Measurements from ENCODE around the gene HOXD3. TPM values are rescaled to one million over a fixed set of nuclear protein-coding genes. Genes with fewer than 3 reads are reported as not detected.

Gene HOXD3
- total RNA-seq, 1 experiment from 2014 or later, result not detected

- peaks cover 12% of the 10 kb centered on the region for H3K27me3 Mint-ChIP-seq (ENCODE audit: unreplicated experiment)
Observed at GRCh38 chr2:176167398-176167797, 10.3 kb downstream of the HOXD3 start.

DNA sequence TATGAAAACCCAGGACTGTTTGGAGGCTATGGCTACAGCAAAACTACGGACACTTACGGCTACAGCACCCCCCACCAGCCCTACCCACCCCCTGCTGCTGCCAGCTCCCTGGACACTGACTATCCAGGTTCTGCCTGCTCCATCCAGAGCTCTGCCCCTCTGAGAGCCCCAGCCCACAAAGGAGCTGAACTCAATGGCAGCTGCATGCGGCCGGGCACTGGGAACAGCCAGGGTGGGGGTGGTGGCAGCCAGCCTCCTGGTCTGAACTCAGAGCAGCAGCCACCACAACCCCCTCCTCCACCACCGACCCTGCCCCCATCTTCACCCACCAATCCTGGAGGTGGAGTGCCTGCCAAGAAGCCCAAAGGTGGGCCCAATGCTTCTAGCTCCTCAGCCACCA is 12.1 kb downstream of the HOXD3 start:
- no peak for TF ChIP-seq CTCF (IDR thresholded peaks at IDR 0.05; ENCODE audit: unreplicated experiment)
- Mint-ChIP-seq H3K27ac (ENCODE audit: unreplicated experiment) (no peak overlapping the region), H3K4me3 (ENCODE audit: low read depth, unreplicated experiment) (no peak overlapping the region), H3K9me3 (ENCODE audit: low read depth, unreplicated experiment) (no peaks in the 10 kb centered on the region), H3K4me1 (ENCODE audit: low read depth, unreplicated experiment) (peaks cover 8% of the 10 kb centered on the region), H3K36me3 (ENCODE audit: insufficient read depth, unreplicated experiment) (no peaks in the 10 kb centered on the region), H3K27me3 (ENCODE audit: unreplicated experiment) (peaks cover under 1% of the 10 kb centered on the region)
- BruUV-seq (replicated peaks), result no TSS peak
- CTCF ChIA-PET, result no interaction called here
- intact Hi-C loops (cut with micrococcal nuclease; ENCODE audit: unreplicated experiment), result no loop called here
- no peak for DNase-seq

More at GRCh38 chr2:176167398-176167797, 10.3 kb downstream of the HOXD3 start:
- no peaks in the 10 kb centered on the region for H3K4me1 Mint-ChIP-seq (ENCODE audit: low read depth, unreplicated experiment)
- CTCF ChIA-PET, result interaction anchor here (0.7 kb wide), 1 partner anchor 548 kb away, joined by 4 read pairs; no protein-coding TSS in a partner anchor
- no TSS peak for BruUV-seq (replicated peaks)
- no peak for DNase-seq
- H3K4me3 Mint-ChIP-seq (ENCODE audit: low read depth, unreplicated experiment), result no peak overlapping the region
- H3K27ac Mint-ChIP-seq (ENCODE audit: unreplicated experiment), result no peak overlapping the region
- TF ChIP-seq CTCF (IDR thresholded peaks at IDR 0.05; ENCODE audit: unreplicated experiment), result no peak
- H3K36me3 Mint-ChIP-seq (ENCODE audit: insufficient read depth, unreplicated experiment), result no peaks in the 10 kb centered on the region
- intact Hi-C loops (cut with micrococcal nuclease; ENCODE audit: unreplicated experiment), result no loop called here
- H3K9me3 Mint-ChIP-seq (ENCODE audit: low read depth, unreplicated experiment), result no peaks in the 10 kb centered on the region

GRCh38 chr2:176169711-176170110 is 12.6 kb downstream of the HOXD3 start:
- CTCF ChIA-PET, result no interaction called here
- no peak for DNase-seq
- H3K4me3 Mint-ChIP-seq (ENCODE audit: low read depth, unreplicated experiment), result no peak overlapping the region
- no peaks in the 10 kb centered on the region for H3K9me3 Mint-ChIP-seq (ENCODE audit: low read depth, unreplicated experiment)
- no peak for TF ChIP-seq CTCF (IDR thresholded peaks at IDR 0.05; ENCODE audit: unreplicated experiment)
- peaks cover 11% of the 10 kb centered on the region for H3K4me1 Mint-ChIP-seq (ENCODE audit: low read depth, unreplicated experiment)
- BruUV-seq (replicated peaks), result no TSS peak
- H3K27me3 Mint-ChIP-seq (ENCODE audit: unreplicated experiment), result no peaks in the 10 kb centered on the region
- no peaks in the 10 kb centered on the region for H3K36me3 Mint-ChIP-seq (ENCODE audit: insufficient read depth, unreplicated experiment)
- H3K27ac Mint-ChIP-seq (ENCODE audit: unreplicated experiment), result no peak overlapping the region
- intact Hi-C loops (cut with micrococcal nuclease; ENCODE audit: unreplicated experiment), result loop anchor here (10.0 kb wide), 1 partner anchor 155 kb away; no protein-coding TSS in a partner anchor

- no peak for TF ChIP-seq CTCF (IDR thresholded peaks at IDR 0.05; ENCODE audit: unreplicated experiment)
- intact Hi-C loops (cut with micrococcal nuclease; ENCODE audit: unreplicated experiment), result loop anchor here (10.0 kb wide), 1 partner anchor 154 kb away; no protein-coding TSS in a partner anchor
- DNase-seq, result no peak
- Mint-ChIP-seq H3K9me3 (ENCODE audit: low read depth, unreplicated experiment) (no peaks in the 10 kb centered on the region), H3K4me1 (ENCODE audit: low read depth, unreplicated experiment) (peaks cover 11% of the 10 kb centered on the region), H3K36me3 (ENCODE audit: insufficient read depth, unreplicated experiment) (no peaks in the 10 kb centered on the region), H3K27me3 (ENCODE audit: unreplicated experiment) (no peaks in the 10 kb centered on the region), H3K4me3 (ENCODE audit: low read depth, unreplicated experiment) (no peak overlapping the region), H3K27ac (ENCODE audit: unreplicated experiment) (no peak overlapping the region)
- BruUV-seq (replicated peaks), result no TSS peak
- CTCF ChIA-PET, result no interaction called here
Observed at GRCh38 chr2:176170602-176171305, 13.6 kb downstream of the HOXD3 start.

All from Calu3 (cell line).